ENCODE results near the gene ATF3. TPM values are rescaled to one million over a fixed set of nuclear protein-coding genes. Genes with fewer than 3 reads are reported as not detected.

ATF3 gene
- total and polyA plus RNA-seq, 4 donors, result 1.1 to 8.8 (median 5.5) TPM

DNA sequence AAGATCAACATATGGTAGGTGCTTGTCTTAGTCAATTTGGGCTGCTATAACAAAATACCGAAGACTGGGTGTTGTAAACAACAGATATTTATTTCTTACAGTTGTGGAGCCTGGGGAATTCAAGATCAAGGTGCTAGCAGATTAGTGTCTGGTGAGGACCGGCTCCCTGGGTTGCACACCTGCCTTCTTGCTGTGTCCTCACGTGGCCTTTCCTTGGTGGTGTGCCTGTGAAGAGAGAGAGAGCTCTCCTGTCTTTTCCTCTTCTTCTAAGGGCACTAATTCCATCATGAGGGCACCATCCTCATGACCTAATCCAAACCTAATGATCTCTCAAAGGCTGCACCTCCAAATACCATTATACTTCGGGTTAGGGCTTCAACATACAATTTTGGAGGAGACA, 45.8 kb upstream of the ATF3 start:
- WGBS, result 95% methylated on average over 4 of the region's 4 CpGs
- no peaks in the 10 kb centered on the region for H3K36me3 ChIP-seq (ENCODE audit: control insufficient read depth in 4 of 4, insufficient read depth in 3 of 4, low read depth in 1 of 4, low read length in 3 of 4)
- H3K27me3 ChIP-seq (ENCODE audit: control insufficient read depth in 4 of 4, insufficient read depth in 4 of 4, low read length in 3 of 4), result no peaks in the 10 kb centered on the region
- no peak for DNase-seq (ENCODE audit: low spot score)
- TF ChIP-seq HNF4G (IDR thresholded peaks at IDR 0.05) (no peak), RAD21 (IDR thresholded peaks at IDR 0.05) (no peak), EGR1 (IDR thresholded peaks at IDR 0.05; ENCODE audit: low read depth in 2 of 2) (no peak), ZBTB33 (IDR thresholded peaks at IDR 0.05) (no peak), FOXA1 (IDR thresholded peaks at IDR 0.05) (no peak), FOXA2 (IDR thresholded peaks at IDR 0.05) (no peak), YY1 (IDR thresholded peaks at IDR 0.05) (no peak), NR2F2 (IDR thresholded peaks at IDR 0.05) (no peak), RXRA (IDR thresholded peaks at IDR 0.05) (no peak), GABPA (IDR thresholded peaks at IDR 0.05 in 1 of 2, conservative IDR thresholded peaks at IDR 0.05 in 1 of 2) (no peak), HNF4A (conservative IDR thresholded peaks at IDR 0.05) (no peak), REST (IDR thresholded peaks at IDR 0.05) (no peak), SP1 (IDR thresholded peaks at IDR 0.05) (no peak), TAF1 (conservative IDR thresholded peaks at IDR 0.05) (no peak), JUND (IDR thresholded peaks at IDR 0.05) (no peak)
- TF ChIP-seq, protein P1, sequence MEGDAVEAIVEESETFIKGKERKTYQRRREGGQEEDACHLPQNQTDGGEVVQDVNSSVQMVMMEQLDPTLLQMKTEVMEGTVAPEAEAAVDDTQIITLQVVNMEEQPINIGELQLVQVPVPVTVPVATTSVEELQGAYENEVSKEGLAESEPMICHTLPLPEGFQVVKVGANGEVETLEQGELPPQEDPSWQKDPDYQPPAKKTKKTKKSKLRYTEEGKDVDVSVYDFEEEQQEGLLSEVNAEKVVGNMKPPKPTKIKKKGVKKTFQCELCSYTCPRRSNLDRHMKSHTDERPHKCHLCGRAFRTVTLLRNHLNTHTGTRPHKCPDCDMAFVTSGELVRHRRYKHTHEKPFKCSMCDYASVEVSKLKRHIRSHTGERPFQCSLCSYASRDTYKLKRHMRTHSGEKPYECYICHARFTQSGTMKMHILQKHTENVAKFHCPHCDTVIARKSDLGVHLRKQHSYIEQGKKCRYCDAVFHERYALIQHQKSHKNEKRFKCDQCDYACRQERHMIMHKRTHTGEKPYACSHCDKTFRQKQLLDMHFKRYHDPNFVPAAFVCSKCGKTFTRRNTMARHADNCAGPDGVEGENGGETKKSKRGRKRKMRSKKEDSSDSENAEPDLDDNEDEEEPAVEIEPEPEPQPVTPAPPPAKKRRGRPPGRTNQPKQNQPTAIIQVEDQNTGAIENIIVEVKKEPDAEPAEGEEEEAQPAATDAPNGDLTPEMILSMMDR (IDR thresholded peaks at IDR 0.05; ENCODE audit: low read depth, low read length, missing input control), result no peak
- TF ChIP-seq, protein P2, sequence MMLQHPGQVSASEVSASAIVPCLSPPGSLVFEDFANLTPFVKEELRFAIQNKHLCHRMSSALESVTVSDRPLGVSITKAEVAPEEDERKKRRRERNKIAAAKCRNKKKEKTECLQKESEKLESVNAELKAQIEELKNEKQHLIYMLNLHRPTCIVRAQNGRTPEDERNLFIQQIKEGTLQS (IDR thresholded peaks at IDR 0.05), result no peak
- TF ChIP-seq, protein P3, sequence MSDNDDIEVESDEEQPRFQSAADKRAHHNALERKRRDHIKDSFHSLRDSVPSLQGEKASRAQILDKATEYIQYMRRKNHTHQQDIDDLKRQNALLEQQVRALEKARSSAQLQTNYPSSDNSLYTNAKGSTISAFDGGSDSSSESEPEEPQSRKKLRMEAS (IDR thresholded peaks at IDR 0.05), result no peak
- no peak overlapping the region for H3K4me3 ChIP-seq (ENCODE audit: low read depth in 1 of 3, low read length in 3 of 3)
- no peaks in the 10 kb centered on the region for H3K9me3 ChIP-seq (ENCODE audit: control insufficient read depth in 4 of 4, low read length in 3 of 4)
- no peak overlapping the region for H3K9ac ChIP-seq (ENCODE audit: low read depth in 1 of 2, low read length in 2 of 2)
- H3K27ac ChIP-seq (ENCODE audit: low read depth in 1 of 2, low read length in 2 of 2), result no peak overlapping the region
- H3K4me1 ChIP-seq (ENCODE audit: control insufficient read depth in 4 of 4, insufficient read depth in 4 of 4, low read length in 3 of 4), result peaks cover 0 to 4% (median 0%) of the 10 kb centered on the region in 4 donors
